H1 (cell line): ENCODE measurements around the gene AGPAT4. TPM values are rescaled to one million over a fixed set of nuclear protein-coding genes. Genes with fewer than 3 reads are reported as not detected.

Experiments used
- CTCF ChIA-PET: fragments of 300-600 bp; sonication (Branson Sonifier 250); formaldehyde crosslinking; loops from one replicate; lab custom pipeline; 2021; ENCODE audit not compliant: partially characterized antibody; lab: Charles Lee
- POLR2A ChIA-PET: fragments of 300-600 bp; sonication (Branson Sonifier 250); formaldehyde crosslinking; loops from one replicate; lab custom pipeline; 2021; ENCODE audit warnings: inconsistent platforms; ENCODE audit not compliant: partially characterized antibody; lab: Charles Lee
- DNase-seq, 2 experiments: peaks; one replicate each; pipeline versions ENCODE4 v3.0.0 to v3.0.0-alpha.2; 2010 to 2022; ENCODE audit warnings: low spot score in 2 of 2, low read depth in 1 of 2, mixed read lengths in 1 of 2
- FAIRE-seq: peaks from 2 replicates; lab custom pipeline; 2011; peaks lifted over from hg19 to GRCh38; lab: Jason Lieb, UNC
- H2AFZ ChIP-seq: 2 replicates; pipeline ENCODE4 v1.8.1; 2012; ENCODE audit warnings: low read length, inconsistent platforms
- H2AK5ac ChIP-seq: 2 replicates; pipeline ENCODE4 v1.6.1; 2013; ENCODE audit warnings: low read depth, low read length
- H2BK120ac ChIP-seq: replicated peaks from 2 replicates; pipeline ENCODE3; 2013; ENCODE audit warnings: low read depth, low read length, inconsistent platforms
- H2BK12ac ChIP-seq: 2 replicates; pipeline ENCODE4 v1.6.1; 2013; ENCODE audit warnings: low read depth, low read length
- H2BK15ac ChIP-seq: 2 replicates; pipeline ENCODE4 v1.6.1; 2013; ENCODE audit warnings: low read length
- H2BK20ac ChIP-seq: 2 replicates; pipeline ENCODE4 v1.6.1; 2013; ENCODE audit warnings: low read length
- H2BK5ac ChIP-seq: 2 replicates; pipeline ENCODE4 v1.6.1; 2013; ENCODE audit warnings: low read depth, low read length
- H3K14ac ChIP-seq: 2 replicates; pipeline ENCODE4 v1.6.1; 2013; ENCODE audit warnings: inconsistent platforms; ENCODE audit not compliant: insufficient read length
- H3K18ac ChIP-seq: 2 replicates; pipeline ENCODE4 v1.6.1; 2013; ENCODE audit warnings: low read length; ENCODE audit errors: extremely low read depth
- H3K23ac ChIP-seq: 2 replicates; pipeline ENCODE4 v1.6.1; 2013; ENCODE audit warnings: inconsistent platforms; ENCODE audit not compliant: insufficient read length
- H3K23me2 ChIP-seq: 2 replicates; pipeline ENCODE4 v1.6.1; 2013; ENCODE audit warnings: low read depth, low read length
- H3K27ac ChIP-seq: 2 replicates; pipeline ENCODE4 v1.6.1; 2011; ENCODE audit warnings: low read depth, low read length, inconsistent platforms
- H3K27me3 ChIP-seq, 4 experiments: replicated peaks in 1 of 4; 1 replicate in 1 of 4; 2 replicates in 3 of 4; pipeline versions ENCODE4 v1.6.1 to v1.8.1; 2011 to 2013; ENCODE audit warnings: low read length in 3 of 4, mild to moderate bottlenecking in 3 of 4, inconsistent platforms in 2 of 4, mixed read lengths in 2 of 4, moderate library complexity in 1 of 4; ENCODE audit not compliant: control insufficient read depth in 3 of 4, insufficient read depth in 3 of 4; ENCODE audit errors: extremely low read depth in 1 of 4
- H3K36me3 ChIP-seq, 4 experiments: 2 replicates each; pipeline versions ENCODE4 v1.6.1 to v1.8.1; 2011 to 2013; ENCODE audit warnings: mild to moderate bottlenecking in 4 of 4, low read length in 3 of 4, moderate library complexity in 2 of 4, control low read depth in 1 of 4, inconsistent platforms in 1 of 4; ENCODE audit not compliant: insufficient read depth in 4 of 4, control insufficient read depth in 2 of 4
- H3K4ac ChIP-seq: replicated peaks from 2 replicates; pipeline ENCODE3; 2013; ENCODE audit warnings: low read length, low read depth, mixed read lengths, inconsistent platforms; ENCODE audit not compliant: insufficient read length
- H3K4me1 ChIP-seq, 4 experiments: replicated peaks in 1 of 4; 1 replicate in 1 of 4; 2 replicates in 3 of 4; pipeline versions ENCODE4 v1.6.1 to v1.8.1; 2011 to 2013; ENCODE audit warnings: low read length in 3 of 4, inconsistent platforms in 2 of 4, mixed read lengths in 1 of 4; ENCODE audit not compliant: insufficient read depth in 4 of 4, control insufficient read depth in 3 of 4
- H3K4me2 ChIP-seq, 2 experiments: 2 replicates each; pipeline versions ENCODE4 v1.6.1 to v1.8.1; 2011 to 2013; ENCODE audit warnings: low read depth in 2 of 2, low read length in 2 of 2, control low read depth in 1 of 2, inconsistent platforms in 1 of 2, mild to moderate bottlenecking in 1 of 2; ENCODE audit not compliant: insufficient read depth in 1 of 2
- H3K4me3 ChIP-seq, 4 experiments: fragments of 200-600, 300-600 bp in 1 of 4; sonication (generic), shearing (Covaris generic), sonication (Bioruptor Twin) in 1 of 4; 2 replicates each; pipeline versions ENCODE4 v1.5.1 to v1.8.1; 2011 to 2016; ENCODE audit warnings: low read length in 4 of 4, low read depth in 3 of 4, control low read depth in 2 of 4, inconsistent platforms in 2 of 4, mild to moderate bottlenecking in 2 of 4, mixed read lengths in 1 of 4, moderate library complexity in 1 of 4; ENCODE audit not compliant: insufficient read depth in 2 of 4; ENCODE audit errors: extremely low read depth in 1 of 4
- H3K56ac ChIP-seq: replicated peaks from 2 replicates; pipeline ENCODE3; 2013; ENCODE audit warnings: low read depth, mild to moderate bottlenecking, mixed read lengths, low read length, inconsistent platforms; ENCODE audit not compliant: insufficient read length
- H3K79me1 ChIP-seq: 2 replicates; pipeline ENCODE4 v1.6.1; 2013; ENCODE audit warnings: low read depth, low read length, control low read depth
- H3K79me2 ChIP-seq, 2 experiments: 2 replicates each; pipeline versions ENCODE4 v1.6.1 to v1.8.1; 2012 to 2013; ENCODE audit warnings: low read length in 2 of 2, mild to moderate bottlenecking in 2 of 2, inconsistent platforms in 1 of 2; ENCODE audit not compliant: insufficient read depth in 2 of 2, control insufficient read depth in 1 of 2
- H3K9ac ChIP-seq, 4 experiments: replicated peaks in 1 of 4; 1 replicate in 1 of 4; 2 replicates in 3 of 4; pipeline versions ENCODE4 v1.6.1 to v1.8.1; 2011 to 2013; ENCODE audit warnings: low read depth in 3 of 4, low read length in 3 of 4, control low read depth in 2 of 4, mild to moderate bottlenecking in 2 of 4, moderate library complexity in 2 of 4, inconsistent platforms in 1 of 4; ENCODE audit errors: extremely low read depth in 1 of 4
- H3K9me3 ChIP-seq, 2 experiments: 2 replicates each; pipeline versions ENCODE4 v1.6.1 to v1.8.1; 2012 to 2013; ENCODE audit warnings: mild to moderate bottlenecking in 2 of 2, moderate library complexity in 2 of 2, control low read depth in 1 of 2, inconsistent platforms in 1 of 2, low read depth in 1 of 2, low read length in 1 of 2, mixed read lengths in 1 of 2; ENCODE audit not compliant: insufficient read depth in 2 of 2
- H4K20me1 ChIP-seq, 2 experiments: replicated peaks in 1 of 2; 2 replicates each; pipeline versions ENCODE3 to v1.8.1; 2011 to 2013; ENCODE audit warnings: inconsistent platforms in 2 of 2, low read length in 2 of 2, mild to moderate bottlenecking in 1 of 2; ENCODE audit not compliant: insufficient read depth in 2 of 2, control insufficient read depth in 1 of 2
- H4K5ac ChIP-seq: 2 replicates; pipeline ENCODE4 v1.6.1; 2013; ENCODE audit warnings: low read length, low read depth, mixed read lengths, inconsistent platforms; ENCODE audit not compliant: insufficient read length
- H4K8ac ChIP-seq: 2 replicates; pipeline ENCODE4 v1.8.0; 2013; ENCODE audit warnings: mild to moderate bottlenecking, moderate library complexity, low read length, inconsistent platforms; ENCODE audit not compliant: insufficient read depth; ENCODE audit errors: extremely low read depth
- H4K91ac ChIP-seq: replicated peaks from 2 replicates; pipeline ENCODE3; 2013; ENCODE audit warnings: low read length, mixed read lengths, inconsistent platforms; ENCODE audit not compliant: insufficient read length
- ASH2L ChIP-seq: fragments of 200-600, 300-600 bp; sonication (generic); IDR thresholded peaks from one replicate; pipeline ENCODE4 v1.7.1; 2017; ENCODE audit warnings: low read length
- CBX5 ChIP-seq: fragments of 300-800, 300-1000 bp; sonication (generic); IDR thresholded peaks from 2 replicates; pipeline ENCODE4 v1.7.1; 2016; ENCODE audit warnings: antibody characterized with exemption, low read length, low read depth
- GTF2F1 ChIP-seq: IDR thresholded peaks from 2 replicates; pipeline ENCODE4 v1.6.1; 2012; ENCODE audit warnings: low read depth, low read length, improper control_type of control experiment, borderline replicate concordance
- HDAC2 ChIP-seq, 2 experiments: fragments of 300-600 bp in 1 of 2; sonication (generic) in 1 of 2; IDR thresholded peaks; 2 replicates each; pipeline ENCODE4 v1.6.1; 2011 to 2012; ENCODE audit warnings: low read depth in 2 of 2, low read length in 2 of 2, mild to moderate bottlenecking in 2 of 2, moderate library complexity in 2 of 2, borderline replicate concordance in 1 of 2, inconsistent platforms in 1 of 2
- MAX ChIP-seq: IDR thresholded peaks from 2 replicates; pipeline ENCODE4 v1.6.1; 2012; ENCODE audit warnings: inconsistent platforms
- NANOG ChIP-seq: IDR thresholded peaks from 2 replicates; pipeline ENCODE4 v1.6.1; 2011; ENCODE audit warnings: low read length, low read depth, mild to moderate bottlenecking, inconsistent platforms; ENCODE audit not compliant: insufficient read depth, poor library complexity, severe bottlenecking
- RAD21 ChIP-seq, 2 experiments: IDR thresholded peaks in 1 of 2; conservative IDR thresholded peaks in 1 of 2; 2 replicates each; pipeline ENCODE4 v1.6.1; 2011; ENCODE audit warnings: low read depth in 2 of 2, low read length in 2 of 2, improper control_type of control experiment in 1 of 2, inconsistent platforms in 1 of 2, mild to moderate bottlenecking in 1 of 2, moderate library complexity in 1 of 2
- RFX5 ChIP-seq: IDR thresholded peaks from 2 replicates; pipeline ENCODE4 v1.6.1; 2011; ENCODE audit warnings: low read depth, low read length, improper control_type of control experiment, borderline replicate concordance
- SIN3A ChIP-seq, 2 experiments: IDR thresholded peaks in 1 of 2; conservative IDR thresholded peaks in 1 of 2; 2 replicates each; pipeline ENCODE4 v1.6.1; 2011 to 2012; ENCODE audit warnings: low read length in 2 of 2, improper control_type of control experiment in 1 of 2, low read depth in 1 of 2, mild to moderate bottlenecking in 1 of 2
- TCF12 ChIP-seq: IDR thresholded peaks from 2 replicates; pipeline ENCODE4 v1.6.1; 2011; ENCODE audit warnings: low read depth, mild to moderate bottlenecking, low read length
- YY1 ChIP-seq: IDR thresholded peaks from 2 replicates; pipeline ENCODE4 v1.6.1; 2011; ENCODE audit warnings: low read depth, mild to moderate bottlenecking, low read length
- WGBS, 2 experiments: shearing (Covaris generic) in 1 of 2; methylation state at CpG; one replicate each; pipeline versions ENCODE4 v1.1.6 to v1.1.7; 2013 to 2015; ENCODE audit warnings: low lambda C conversion rate in 2 of 2, mixed read lengths in 2 of 2, inconsistent platforms in 1 of 2, low coverage in 1 of 2, missing lambda C conversion rate in 1 of 2; ENCODE audit not compliant: insufficient replicate concordance in 2 of 2, insufficient coverage in 1 of 2, insufficient read length in 1 of 2; ENCODE audit errors: extremely low coverage in 1 of 2, missing lambda C conversion rate in 1 of 2; 5-methylcytosine and 5-hydroxymethylcytosine counted together
- polyA plus RNA-seq, 7 experiments: library from polyadenylated mRNA; depleted of rRNA in 3 of 7; stranded (reverse) in 5 of 7; unstranded in 2 of 7; fragments of >200 nt in 5 of 7; fragments of 200-250 nt in 2 of 7; gene quantifications; 1 replicate in 5 of 7; 2 replicates in 1 of 7; 4 replicates in 1 of 7; pipeline versions ENCODE4 v1.2.1 to v1.2.3, GENCODE V29; 2011 to 2013; ENCODE audit warnings: missing spikeins in 2 of 7, mixed read lengths in 2 of 7
- total RNA-seq: library from RNA; stranded (reverse); fragmentation: NEBNext Ultra II Directional; extraction: Animal tissue kit (Norgen Biotek cat#: 25700); gene quantifications from 2 replicates; pipeline ENCODE4 v1.2.1, GENCODE V29; 2021

Gene AGPAT4
- total and polyA plus RNA-seq, 2 of the 8 experiments (the other 6 are each of a cell fraction or from before 2014, with no cell fraction given), result 13.5 to 23.8 TPM

DNA sequence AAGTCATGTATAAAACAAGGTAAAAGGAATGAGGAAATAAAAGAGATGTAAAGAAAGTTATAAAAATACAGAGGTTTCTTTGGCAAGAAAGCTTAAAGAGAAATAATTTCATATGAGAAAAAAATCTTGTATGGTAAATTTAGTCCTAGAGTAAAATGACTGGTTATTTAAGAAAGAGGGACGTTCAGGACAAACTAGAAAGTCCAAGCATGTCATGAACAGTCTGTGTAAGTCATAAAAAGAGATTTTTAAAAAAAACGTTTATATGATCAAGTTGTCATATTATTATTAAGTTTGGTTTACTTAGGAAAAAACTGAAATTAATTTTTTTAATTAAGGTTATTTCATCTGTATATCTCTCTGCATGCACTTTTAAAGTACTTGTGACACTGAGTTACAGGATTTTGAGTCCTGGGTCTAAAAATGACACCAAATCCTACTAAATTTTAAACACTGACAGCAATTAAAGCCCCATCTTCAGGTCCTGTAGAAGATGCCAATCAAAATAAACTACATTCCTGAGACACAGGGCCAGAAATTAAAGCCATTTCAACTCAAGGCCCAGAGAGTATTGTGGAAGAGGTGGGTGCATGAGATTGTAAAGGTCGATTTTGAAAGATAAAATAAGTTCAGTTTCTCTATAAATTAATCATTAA lies 62.4 kb downstream of the AGPAT4 start:
- ChIA-PET POLR2A (no interaction called here), CTCF (no interaction called here)
- peaks cover 0 to 26% (median 11%) of the 10 kb centered on the region in 4 experiments; a peak in 6 of 8 replicates for H3K36me3 ChIP-seq
- no peaks in the 10 kb centered on the region for H3K4me1 ChIP-seq
- no peaks in the 10 kb centered on the region for H3K23me2 ChIP-seq
- H2AFZ ChIP-seq, result no peak overlapping the region
- no peak overlapping the region for H3K9ac ChIP-seq
- no peak overlapping the region for H2AK5ac ChIP-seq
- H3K14ac ChIP-seq, result no peak overlapping the region
- no peak overlapping the region for H3K18ac ChIP-seq
- H4K8ac ChIP-seq, result no peak overlapping the region
- no peak overlapping the region for H2BK5ac ChIP-seq
- H4K20me1 ChIP-seq, result no peaks in the 10 kb centered on the region
- H3K27ac ChIP-seq, result no peak overlapping the region
- no peak overlapping the region for H2BK15ac ChIP-seq
- H3K9me3 ChIP-seq, result peaks cover 23 to 49% of the 10 kb centered on the region in 2 experiments
- no peak overlapping the region for H3K23ac ChIP-seq
- no peak overlapping the region for H2BK120ac ChIP-seq
- no peaks in the 10 kb centered on the region for H3K27me3 ChIP-seq
- no peak overlapping the region for H2BK12ac ChIP-seq
- H4K91ac ChIP-seq, result no peak overlapping the region
- 80% methylated on average over 3 of the region's 3 CpGs; no CpG with 5 or more reads in 1 of the 2 experiments for WGBS, 2 experiments
- H4K5ac ChIP-seq, result no peak overlapping the region
- peaks cover 2% of the 10 kb centered on the region; the same call in 1 of the 2 replicates for H3K79me1 ChIP-seq
- H3K56ac ChIP-seq, result no peak overlapping the region
- FAIRE-seq, result no peak
- DNase-seq, result no peak
- H3K4me3 ChIP-seq, result no peak overlapping the region; a peak in 1 of 8 replicates
- TF ChIP-seq TCF12 (no peak), MAX (no peak), GTF2F1 (no peak), HDAC2 (IDR thresholded peaks at IDR 0.05; ENCODE audit: borderline replicate concordance in 1 of 2, low read depth in 2 of 2, low read length in 2 of 2) (no peak), ASH2L (no peak), SIN3A (conservative IDR thresholded peaks at IDR 0.05 in 1 of 2, IDR thresholded peaks at IDR 0.05 in 1 of 2; ENCODE audit: low read depth in 1 of 2, low read length in 2 of 2) (no peak), NANOG (no peak), YY1 (no peak), RFX5 (no peak), CBX5 (no peak), RAD21 (IDR thresholded peaks at IDR 0.05 in 1 of 2, conservative IDR thresholded peaks at IDR 0.05 in 1 of 2; ENCODE audit: low read depth in 2 of 2, low read length in 2 of 2) (no peak)
- no peak overlapping the region for H3K4me2 ChIP-seq
- peaks cover 9 to 27% of the 10 kb centered on the region in 2 experiments; a peak in 3 of 4 replicates for H3K79me2 ChIP-seq
- no peak overlapping the region for H2BK20ac ChIP-seq
- no peak overlapping the region for H3K4ac ChIP-seq
